H9 (cell line): ENCODE results near the gene RAB30. TPM values are rescaled to one million over a fixed set of nuclear protein-coding genes. Genes with fewer than 3 reads are reported as not detected.

Experiments
- DNase-seq: peaks from one replicate; pipeline ENCODE4 v3.0.0-alpha.2; 2017
- H2AFZ ChIP-seq: one replicate; pipeline ENCODE4 v1.6.1; 2013; ENCODE audit warnings: mild to moderate bottlenecking, low read length, control low read depth, moderate library complexity
- H2AK5ac ChIP-seq: 2 replicates; pipeline ENCODE4 v1.6.1; 2013; ENCODE audit warnings: low read length, control low read depth, mixed read lengths; ENCODE audit not compliant: insufficient read length
- H2BK120ac ChIP-seq: one replicate; pipeline ENCODE4 v1.6.1; 2013; ENCODE audit warnings: low read depth, mild to moderate bottlenecking, low read length, control low read depth, inconsistent platforms; ENCODE audit not compliant: poor library complexity, severe bottlenecking
- H2BK12ac ChIP-seq: 2 replicates; pipeline ENCODE4 v1.6.1; 2013; ENCODE audit warnings: low read length, control low read depth, mixed read lengths, low read depth; ENCODE audit not compliant: insufficient read length
- H2BK15ac ChIP-seq: 2 replicates; pipeline ENCODE4 v1.6.1; 2013; ENCODE audit warnings: low read depth, low read length, control low read depth
- H2BK20ac ChIP-seq: one replicate; pipeline ENCODE4 v1.6.1; 2013; ENCODE audit warnings: low read depth, mild to moderate bottlenecking, low read length, control low read depth, inconsistent platforms; ENCODE audit not compliant: poor library complexity, severe bottlenecking
- H2BK5ac ChIP-seq: 2 replicates; pipeline ENCODE4 v1.6.1; 2013; ENCODE audit warnings: low read length, control low read depth, mixed read lengths; ENCODE audit not compliant: insufficient read length
- H3K14ac ChIP-seq: 2 replicates; pipeline ENCODE4 v1.6.1; 2013; ENCODE audit warnings: low read length, control low read depth; ENCODE audit not compliant: insufficient read depth
- H3K18ac ChIP-seq: 2 replicates; pipeline ENCODE4 v1.6.1; 2013; ENCODE audit warnings: low read depth, mild to moderate bottlenecking, mixed read lengths, low read length, control low read depth; ENCODE audit not compliant: insufficient read length
- H3K23ac ChIP-seq: 2 replicates; pipeline ENCODE4 v1.6.1; 2013; ENCODE audit warnings: low read length, control low read depth, mixed read lengths, low read depth; ENCODE audit not compliant: insufficient read length
- H3K23me2 ChIP-seq: 2 replicates; pipeline ENCODE4 v1.6.1; 2013; ENCODE audit warnings: low read depth, mild to moderate bottlenecking, mixed read lengths, low read length, control low read depth; ENCODE audit not compliant: insufficient read length, poor library complexity, severe bottlenecking
- H3K27ac ChIP-seq: 2 replicates; pipeline ENCODE4 v1.5.1; 2013; ENCODE audit warnings: low read length, control low read depth, mixed read lengths, low read depth; ENCODE audit not compliant: insufficient read length
- H3K27me3 ChIP-seq: 2 replicates; pipeline ENCODE4 v1.6.1; 2013; ENCODE audit warnings: low read length, control low read depth, inconsistent platforms; ENCODE audit not compliant: insufficient read depth
- H3K4ac ChIP-seq: 2 replicates; pipeline ENCODE4 v1.6.1; 2013; ENCODE audit warnings: low read depth, mild to moderate bottlenecking, control low read depth, inconsistent platforms, low read length, moderate library complexity
- H3K4me1 ChIP-seq: 2 replicates; pipeline ENCODE4 v1.6.1; 2013; ENCODE audit warnings: low read length, control low read depth, inconsistent platforms; ENCODE audit not compliant: insufficient read depth
- H3K4me2 ChIP-seq: 2 replicates; pipeline ENCODE4 v1.6.1; 2013; ENCODE audit warnings: low read length, control low read depth, mixed read lengths; ENCODE audit not compliant: insufficient read length, insufficient read depth
- H3K56ac ChIP-seq: 2 replicates; pipeline ENCODE4 v1.6.1; 2013; ENCODE audit warnings: low read depth, mild to moderate bottlenecking, mixed read lengths, low read length, control low read depth; ENCODE audit not compliant: insufficient read length
- H3K79me1 ChIP-seq: 2 replicates; pipeline ENCODE4 v1.6.1; 2013; ENCODE audit warnings: low read depth, mild to moderate bottlenecking, moderate library complexity, low read length, control low read depth, inconsistent platforms; ENCODE audit not compliant: insufficient read depth, poor library complexity, severe bottlenecking
- H3K79me2 ChIP-seq: 2 replicates; pipeline ENCODE4 v1.6.1; 2013; ENCODE audit warnings: low read length, control low read depth, inconsistent platforms; ENCODE audit not compliant: insufficient read depth
- H3K9ac ChIP-seq: 2 replicates; pipeline ENCODE4 v1.6.1; 2013; ENCODE audit warnings: low read length, control low read depth, mixed read lengths; ENCODE audit not compliant: insufficient read length; ENCODE audit errors: extremely low read depth
- H3K9me3 ChIP-seq: one replicate; pipeline ENCODE4 v1.6.1; 2013; ENCODE audit warnings: low read depth, low read length, inconsistent platforms; ENCODE audit not compliant: control insufficient read depth
- H3T11ph ChIP-seq: one replicate; pipeline ENCODE4 v1.6.1; 2013; ENCODE audit warnings: mild to moderate bottlenecking, low read length, control low read depth, inconsistent platforms
- H4K20me1 ChIP-seq: one replicate; pipeline ENCODE4 v1.6.1; 2013; ENCODE audit not compliant: control insufficient read depth, insufficient read length, insufficient read depth
- H4K5ac ChIP-seq: 2 replicates; pipeline ENCODE4 v1.6.1; 2013; ENCODE audit warnings: low read depth, mild to moderate bottlenecking, mixed read lengths, low read length, control low read depth; ENCODE audit not compliant: insufficient read length
- H4K8ac ChIP-seq: replicated peaks from 2 replicates; pipeline ENCODE4 v1.6.1; 2013; ENCODE audit warnings: low read length, control low read depth, mixed read lengths, low read depth; ENCODE audit not compliant: insufficient read length
- H4K91ac ChIP-seq: 2 replicates; pipeline ENCODE4 v1.6.1; 2013; ENCODE audit warnings: low read depth, mild to moderate bottlenecking, moderate library complexity, mixed read lengths, low read length, control low read depth; ENCODE audit not compliant: insufficient read length
- H3K27ac Mint-ChIP-seq, 3 experiments: 2 replicates in 2 of 3; 3 replicates in 1 of 3; pipeline ENCODE4 v1.8.0; 2020 to 2021; ENCODE audit warnings: mixed read lengths in 3 of 3, mild to moderate bottlenecking in 1 of 3, moderate library complexity in 1 of 3
- H3K27me3 Mint-ChIP-seq: 2 replicates; pipeline ENCODE4 v1.8.0; 2021; ENCODE audit warnings: low read depth, mild to moderate bottlenecking, moderate library complexity, mixed read lengths
- H3K36me3 Mint-ChIP-seq, 3 experiments: 2 replicates in 2 of 3; 3 replicates in 1 of 3; pipeline ENCODE4 v1.8.0; 2020 to 2021; ENCODE audit warnings: low read depth in 3 of 3, mixed read lengths in 3 of 3; ENCODE audit not compliant: insufficient read depth in 1 of 3
- H3K4me1 Mint-ChIP-seq, 2 experiments: 2 replicates each; pipeline ENCODE4 v1.8.0; 2020; ENCODE audit warnings: mixed read lengths in 2 of 2
- H3K4me3 Mint-ChIP-seq, 2 experiments: 2 replicates in 1 of 2; 3 replicates in 1 of 2; pipeline ENCODE4 v1.8.0; 2020 to 2021; ENCODE audit warnings: mild to moderate bottlenecking in 2 of 2, mixed read lengths in 2 of 2, moderate library complexity in 1 of 2
- H3K9me3 Mint-ChIP-seq, 2 experiments: 2 replicates in 1 of 2; 3 replicates in 1 of 2; pipeline ENCODE4 v1.8.0; 2020; ENCODE audit warnings: mild to moderate bottlenecking in 2 of 2, mixed read lengths in 2 of 2, moderate library complexity in 1 of 2
- WGBS: extraction: QIAGEN DNeasy Blood & Tissue Kit; methylation state at CpG from one replicate; pipeline ENCODE4 v1.1.7; 2013; ENCODE audit warnings: missing lambda C conversion rate, low lambda C conversion rate, mixed read lengths; ENCODE audit not compliant: insufficient read length; ENCODE audit errors: extremely low coverage; 5-methylcytosine and 5-hydroxymethylcytosine counted together
- total RNA-seq: library from RNA; stranded (reverse); gene quantifications from 2 replicates; pipeline ENCODE4 v1.2.1, GENCODE V29; 2021
- TF ChIP-seq, protein P1 (sequence below): fragments of 200-600 bp; sonication (generic); conservative IDR thresholded peaks from 3 replicates; pipeline ENCODE4 v1.8.0; 2021; ENCODE audit warnings: antibody characterized with exemption, mild to moderate bottlenecking

Gene RAB30
- total RNA-seq, 1 experiment from 2014 or later: 4.8 TPM

DNA sequence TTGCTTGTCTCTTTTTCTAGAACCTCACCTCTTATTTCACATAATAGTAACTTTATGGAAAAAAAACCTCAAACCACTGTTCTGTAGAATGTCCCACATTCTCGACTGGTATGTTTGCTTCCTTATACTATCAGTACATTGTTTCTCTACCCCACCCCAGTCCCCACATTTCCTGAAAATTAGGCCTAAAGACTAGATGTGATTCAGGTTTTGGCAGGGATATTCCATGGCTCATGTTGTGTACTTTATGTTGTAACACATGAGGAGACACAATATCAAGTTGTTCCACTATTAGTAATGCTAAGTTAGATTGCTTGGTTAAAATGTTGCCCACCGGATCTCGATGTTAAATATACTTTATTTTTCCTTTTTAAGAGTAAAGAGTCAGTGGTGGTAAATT lies 135.4 kb downstream of the RAB30 start:
- Histone ChIP-seq H2BK15ac (no peak overlapping the region), H3K9ac (no peak overlapping the region), H3K4ac (no peak overlapping the region), H2AFZ (no peak overlapping the region), H3T11ph (no peak overlapping the region), H3K23ac (no peak overlapping the region), H3K4me1 (no peaks in the 10 kb centered on the region), H3K23me2 (no peaks in the 10 kb centered on the region), H3K9me3 (no peaks in the 10 kb centered on the region), H3K27me3 (no peaks in the 10 kb centered on the region), H3K27ac (no peak overlapping the region), H4K8ac (no peak overlapping the region), H3K79me1 (no peaks in the 10 kb centered on the region), H2BK120ac (no peak overlapping the region), H3K79me2 (no peaks in the 10 kb centered on the region), H4K5ac (no peak overlapping the region), H3K14ac (no peak overlapping the region), H2BK20ac (no peak overlapping the region), H2BK12ac (no peak overlapping the region), H3K18ac (no peak overlapping the region), H3K56ac (no peak overlapping the region), H3K4me2 (no peak overlapping the region), H2AK5ac (no peak overlapping the region), H4K91ac (no peak overlapping the region), H4K20me1 (no peaks in the 10 kb centered on the region), H2BK5ac (no peak overlapping the region)
- WGBS: no CpG with 5 or more reads among the region's 3 CpGs
- Mint-ChIP-seq H3K36me3 (peaks cover 5 to 32% (median 31%) of the 10 kb centered on the region in 3 experiments; a peak in 6 of 7 replicates), H3K4me3 (no peak overlapping the region), H3K4me1 (no peaks in the 10 kb centered on the region), H3K27me3 (no peaks in the 10 kb centered on the region), H3K9me3 (no peaks in the 10 kb centered on the region), H3K27ac (no peak overlapping the region)
- no peak for DNase-seq
- TF ChIP-seq, protein P1, sequence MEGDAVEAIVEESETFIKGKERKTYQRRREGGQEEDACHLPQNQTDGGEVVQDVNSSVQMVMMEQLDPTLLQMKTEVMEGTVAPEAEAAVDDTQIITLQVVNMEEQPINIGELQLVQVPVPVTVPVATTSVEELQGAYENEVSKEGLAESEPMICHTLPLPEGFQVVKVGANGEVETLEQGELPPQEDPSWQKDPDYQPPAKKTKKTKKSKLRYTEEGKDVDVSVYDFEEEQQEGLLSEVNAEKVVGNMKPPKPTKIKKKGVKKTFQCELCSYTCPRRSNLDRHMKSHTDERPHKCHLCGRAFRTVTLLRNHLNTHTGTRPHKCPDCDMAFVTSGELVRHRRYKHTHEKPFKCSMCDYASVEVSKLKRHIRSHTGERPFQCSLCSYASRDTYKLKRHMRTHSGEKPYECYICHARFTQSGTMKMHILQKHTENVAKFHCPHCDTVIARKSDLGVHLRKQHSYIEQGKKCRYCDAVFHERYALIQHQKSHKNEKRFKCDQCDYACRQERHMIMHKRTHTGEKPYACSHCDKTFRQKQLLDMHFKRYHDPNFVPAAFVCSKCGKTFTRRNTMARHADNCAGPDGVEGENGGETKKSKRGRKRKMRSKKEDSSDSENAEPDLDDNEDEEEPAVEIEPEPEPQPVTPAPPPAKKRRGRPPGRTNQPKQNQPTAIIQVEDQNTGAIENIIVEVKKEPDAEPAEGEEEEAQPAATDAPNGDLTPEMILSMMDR: no peak
